Spleen (tissue), 7 donors: ENCODE data around the gene APOBEC3B.

Source experiments
- POLR2AphosphoS5 ChIP-seq, 3 donors: sonication (generic); formaldehyde crosslinking; IDR thresholded peaks; one replicate each; pipeline ENCODE4 v1.5.1; 2017; ENCODE audit warnings: antibody characterized with exemption in 3 of 3
- TF ChIP-seq, protein P1 (sequence below), 11 experiments: fragments of 200-600 bp in 7 of 11; fragments of 450-650 bp in 4 of 11; sonication (generic) in 4 of 11; IDR thresholded peaks in 8 of 11; conservative IDR thresholded peaks in 3 of 11; 1 replicate in 7 of 11; 2 replicates in 4 of 11; pipeline versions ENCODE4 v1.4.0 to v1.8.0; 2016 to 2021; ENCODE audit warnings: antibody characterized with exemption in 11 of 11, inconsistent platforms in 4 of 11, mild to moderate bottlenecking in 1 of 11
- donor health status: DM: no; HTN: no; CAD: no; lungs with moderate emphysema.
- donor health status: DM: no; HTN: no; CAD: no.
- donor health status: DM: no; HTN: no; CAD: no.

- TF ChIP-seq POLR2AphosphoS5 (IDR thresholded peaks at IDR 0.05) = no peak
- TF ChIP-seq, protein P1, sequence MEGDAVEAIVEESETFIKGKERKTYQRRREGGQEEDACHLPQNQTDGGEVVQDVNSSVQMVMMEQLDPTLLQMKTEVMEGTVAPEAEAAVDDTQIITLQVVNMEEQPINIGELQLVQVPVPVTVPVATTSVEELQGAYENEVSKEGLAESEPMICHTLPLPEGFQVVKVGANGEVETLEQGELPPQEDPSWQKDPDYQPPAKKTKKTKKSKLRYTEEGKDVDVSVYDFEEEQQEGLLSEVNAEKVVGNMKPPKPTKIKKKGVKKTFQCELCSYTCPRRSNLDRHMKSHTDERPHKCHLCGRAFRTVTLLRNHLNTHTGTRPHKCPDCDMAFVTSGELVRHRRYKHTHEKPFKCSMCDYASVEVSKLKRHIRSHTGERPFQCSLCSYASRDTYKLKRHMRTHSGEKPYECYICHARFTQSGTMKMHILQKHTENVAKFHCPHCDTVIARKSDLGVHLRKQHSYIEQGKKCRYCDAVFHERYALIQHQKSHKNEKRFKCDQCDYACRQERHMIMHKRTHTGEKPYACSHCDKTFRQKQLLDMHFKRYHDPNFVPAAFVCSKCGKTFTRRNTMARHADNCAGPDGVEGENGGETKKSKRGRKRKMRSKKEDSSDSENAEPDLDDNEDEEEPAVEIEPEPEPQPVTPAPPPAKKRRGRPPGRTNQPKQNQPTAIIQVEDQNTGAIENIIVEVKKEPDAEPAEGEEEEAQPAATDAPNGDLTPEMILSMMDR (IDR thresholded peaks at IDR 0.05 in 8 of 11, conservative IDR thresholded peaks at IDR 0.05 in 3 of 11) = no peak
These were observed 43.2 kb upstream of the APOBEC3B start for GRCh38 chr22:38938925-38939324.
